GM21737 (cell line): ENCODE results near the gene CWC27.

ENCODE experiments used
- ATAC-seq: cut with Tn5 transposase; IDR thresholded peaks from one replicate; pipeline ENCODE4 v1.9.1; 2021; ENCODE audit warnings: mild to moderate bottlenecking, moderate library complexity; ENCODE audit not compliant: unreplicated experiment

The CWC27 gene

GRCh38 chr5:65065001-65065511 lies 296.3 kb downstream of the CWC27 start:
- no peak for ATAC-seq

DNA sequence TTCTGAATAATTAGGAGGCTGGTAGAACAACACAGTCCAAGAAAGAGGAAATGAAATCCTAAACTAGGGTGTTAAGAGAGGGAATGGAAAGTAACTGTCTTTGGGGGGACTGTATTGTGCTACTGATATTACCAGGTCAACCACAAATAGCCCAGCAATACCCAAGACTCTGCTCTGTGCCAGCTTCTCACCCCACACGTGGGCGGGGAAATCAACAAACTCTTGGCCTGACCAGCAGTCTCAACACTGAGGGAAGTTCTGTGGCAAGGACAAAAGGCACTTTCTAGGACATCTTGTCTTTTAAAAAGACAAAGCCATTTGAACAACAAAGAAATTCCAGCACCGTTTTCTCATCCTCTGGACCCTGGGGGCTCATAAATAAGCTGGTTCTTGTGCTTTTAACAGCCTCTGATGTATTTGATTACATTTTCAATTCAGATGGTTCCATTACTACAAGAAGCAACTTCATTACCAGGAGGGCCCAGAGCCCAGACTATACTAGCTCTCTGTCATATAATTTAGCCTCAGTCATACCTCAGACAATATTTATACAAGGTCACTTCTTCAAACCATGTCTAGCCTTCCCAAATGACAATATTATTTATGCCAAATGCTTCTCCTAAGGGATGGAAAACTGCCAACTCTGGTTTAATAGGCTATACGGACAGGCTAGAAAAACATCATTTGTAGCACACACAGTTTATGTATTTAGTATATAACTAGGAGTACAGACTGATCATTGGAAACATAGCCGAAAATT lies 297.8 kb downstream of the CWC27 start:
- ATAC-seq, result peak; percentile 63

DNA sequence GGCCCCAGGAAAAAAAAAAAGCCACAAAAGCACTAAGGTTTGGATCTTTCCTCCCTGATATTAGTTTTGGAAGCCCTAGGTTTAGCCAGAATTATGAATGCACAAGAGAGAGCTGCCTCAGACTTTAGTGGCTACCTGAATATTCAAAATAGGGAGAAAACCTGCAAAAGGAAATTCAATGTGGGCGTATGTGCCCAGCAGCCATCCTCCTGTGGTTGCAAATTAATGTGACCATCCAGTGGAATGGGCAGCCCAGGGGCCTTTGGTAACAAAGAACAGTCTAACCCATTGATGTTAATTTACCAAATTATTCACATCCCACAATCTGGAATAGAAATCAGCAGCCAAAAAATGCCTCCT lies 298.4 kb downstream of the CWC27 start:
- ATAC-seq, result no peak
